HL-60 (cell line): Measurements from ENCODE around the gene POMP.
"Not testable (repeated sequence)": the region's sequence is repeated elsewhere in the genome, so short reads cannot be mapped to it uniquely, and the experiment has no call there.

Source experiments
- DNase-seq, 2 experiments: peaks; one replicate each; pipeline ENCODE4 v3.0.0-alpha.2; 2010 to 2020; ENCODE audit warnings: low read depth in 1 of 2, low spot score in 1 of 2
- H3K27ac ChIP-seq: fragments of 250-450 bp; sonication (Bioruptor Pico); replicated peaks from 2 replicates; pipeline ENCODE4 v1.5.1; 2020; ENCODE audit warnings: mild to moderate bottlenecking, moderate library complexity
- H3K27me3 ChIP-seq: fragments of 250-450 bp; sonication (Bioruptor Pico); 2 replicates; pipeline ENCODE4 v1.5.1; 2021; ENCODE audit warnings: mild to moderate bottlenecking, moderate library complexity; ENCODE audit not compliant: insufficient read depth, poor library complexity, severe bottlenecking
- H3K4me3 ChIP-seq: replicated peaks from 2 replicates; pipeline ENCODE4 v1.5.1; 2011; ENCODE audit warnings: mild to moderate bottlenecking, control low read depth, low read length; ENCODE audit not compliant: insufficient read depth
- CTCF ChIP-seq: IDR thresholded peaks from one replicate; pipeline ENCODE4 v1.5.1; 2011; ENCODE audit warnings: low read length, control low read depth, inconsistent platforms; ENCODE audit not compliant: insufficient read depth
- GABPA ChIP-seq: IDR thresholded peaks from 2 replicates; pipeline ENCODE4 v1.6.1; 2012; ENCODE audit warnings: low read depth
- POLR2AphosphoS5 ChIP-seq: IDR thresholded peaks from 2 replicates; pipeline ENCODE4 v1.6.1; 2012; ENCODE audit warnings: low read depth
- REST ChIP-seq: IDR thresholded peaks from 2 replicates; pipeline ENCODE4 v1.6.1; 2012; ENCODE audit warnings: low read depth; ENCODE audit not compliant: insufficient replicate concordance
- SPI1 ChIP-seq: IDR thresholded peaks from 2 replicates; pipeline ENCODE4 v1.6.1; 2012; ENCODE audit warnings: low read depth, mild to moderate bottlenecking, borderline replicate concordance

The POMP gene

DNA sequence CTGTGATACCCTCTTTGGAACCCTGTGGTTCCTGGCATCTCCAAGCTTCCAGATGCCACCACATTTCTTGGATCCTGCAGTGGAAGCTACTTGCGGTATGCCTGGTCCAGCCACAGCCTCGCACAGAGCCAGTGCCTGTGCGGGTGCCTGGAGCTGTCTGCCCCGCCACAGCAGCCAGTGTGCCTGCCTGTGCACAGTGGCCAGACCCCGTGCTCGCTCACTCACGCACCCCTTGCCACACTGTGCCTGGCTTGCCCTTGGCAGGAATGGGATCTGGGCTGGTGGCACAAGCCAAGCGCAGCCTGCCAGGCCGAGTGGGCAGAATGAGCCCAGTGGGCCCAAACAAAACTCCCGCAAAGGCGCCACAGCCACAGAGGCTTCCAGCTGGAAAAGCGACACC is 26.2 kb downstream of the POMP start:
- TF ChIP-seq REST (no peak), POLR2AphosphoS5 (no peak), SPI1 (no peak), CTCF (no peak), GABPA (no peak)
- DNase-seq = no peak
- Histone ChIP-seq H3K4me3 (no peak overlapping the region), H3K27ac (no peak overlapping the region), H3K27me3 (no peaks in the 10 kb centered on the region)

- Histone ChIP-seq H3K4me3 (no peak overlapping the region), H3K27me3 (no peaks in the 10 kb centered on the region), H3K27ac (no peak overlapping the region)
- no peak for TF ChIP-seq REST
- TF ChIP-seq CTCF = no peak
- TF ChIP-seq SPI1 = peak; percentile 76
- no peak for TF ChIP-seq POLR2AphosphoS5
- no peak for TF ChIP-seq GABPA
- DNase-seq = no peak
Observed at GRCh38 chr13:28685892-28686291, 27.0 kb downstream of the POMP start.

GRCh38 chr13:28693605-28694491 is 34.9 kb downstream of the POMP start:
- not testable (repeated sequence) for H3K27ac ChIP-seq, H3K4me3 ChIP-seq, DNase-seq
- peaks cover 16% of the 10 kb centered on the region for H3K27me3 ChIP-seq

- no peak for DNase-seq
- Histone ChIP-seq H3K27me3 (peaks cover 15% of the 10 kb centered on the region), H3K4me3 (no peak overlapping the region), H3K27ac (no peak overlapping the region)
- TF ChIP-seq GABPA = no peak
- TF ChIP-seq CTCF = no peak
- TF ChIP-seq POLR2AphosphoS5 = no peak
- TF ChIP-seq REST = no peak
- no peak for TF ChIP-seq SPI1
Observed at GRCh38 chr13:28697441-28697840, 38.5 kb downstream of the POMP start.
